HG03025 (cell line): Measurements from ENCODE around the gene UVSSA.
A peak's percentile ranks its signal among the peaks of the same experiment; 100 is the strongest.
"Not testable (repeated sequence)": the region's sequence is repeated elsewhere in the genome, so short reads cannot be mapped to it uniquely, and the experiment has no call there.

Experiments used
- ATAC-seq: cut with Tn5 transposase; IDR thresholded peaks from one replicate; pipeline ENCODE4 v1.9.1; 2021; ENCODE audit warnings: mild to moderate bottlenecking, moderate library complexity; ENCODE audit not compliant: unreplicated experiment, low FRiP score

Gene UVSSA

DNA sequence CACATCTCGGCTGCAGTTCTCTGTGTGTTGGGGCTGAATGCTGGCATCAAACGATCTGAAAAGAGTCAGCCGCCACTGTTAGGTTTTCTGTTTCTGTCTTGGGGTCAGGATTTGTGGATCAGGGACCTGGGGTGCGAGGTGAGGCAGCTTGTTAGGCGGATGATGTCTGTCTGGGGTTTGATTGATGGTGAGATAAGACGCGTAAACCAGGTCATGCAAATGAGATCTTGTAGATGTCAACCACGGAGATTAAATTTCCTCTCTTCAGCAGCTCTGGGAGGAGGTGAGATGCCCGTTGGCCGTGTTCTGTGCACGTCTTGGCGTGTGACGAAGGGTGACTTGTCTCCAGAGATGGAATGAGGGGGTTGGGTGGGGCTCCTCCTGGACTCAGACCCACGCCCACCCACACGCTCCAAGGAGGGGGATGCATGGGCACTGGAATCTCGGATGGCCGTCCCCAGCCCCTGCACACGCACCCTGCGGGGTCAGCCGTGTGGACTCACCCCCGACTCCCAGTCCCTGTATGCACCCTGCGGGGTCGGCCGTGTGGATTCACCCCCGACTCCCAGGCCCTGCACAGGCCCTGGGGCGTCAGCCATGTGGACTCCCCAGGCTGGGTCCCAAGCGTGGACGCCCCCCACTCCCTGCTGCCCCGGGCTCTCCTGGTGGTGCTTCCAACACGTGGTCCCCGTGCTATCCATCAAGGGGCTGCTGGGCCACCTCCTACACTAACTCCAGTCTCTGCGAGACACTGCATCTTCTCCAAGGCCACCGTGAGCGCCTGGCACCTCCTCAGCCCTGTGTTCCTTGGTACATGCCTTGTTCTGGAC, 16.0 kb upstream of the UVSSA start:
- ATAC-seq, result no peak

DNA sequence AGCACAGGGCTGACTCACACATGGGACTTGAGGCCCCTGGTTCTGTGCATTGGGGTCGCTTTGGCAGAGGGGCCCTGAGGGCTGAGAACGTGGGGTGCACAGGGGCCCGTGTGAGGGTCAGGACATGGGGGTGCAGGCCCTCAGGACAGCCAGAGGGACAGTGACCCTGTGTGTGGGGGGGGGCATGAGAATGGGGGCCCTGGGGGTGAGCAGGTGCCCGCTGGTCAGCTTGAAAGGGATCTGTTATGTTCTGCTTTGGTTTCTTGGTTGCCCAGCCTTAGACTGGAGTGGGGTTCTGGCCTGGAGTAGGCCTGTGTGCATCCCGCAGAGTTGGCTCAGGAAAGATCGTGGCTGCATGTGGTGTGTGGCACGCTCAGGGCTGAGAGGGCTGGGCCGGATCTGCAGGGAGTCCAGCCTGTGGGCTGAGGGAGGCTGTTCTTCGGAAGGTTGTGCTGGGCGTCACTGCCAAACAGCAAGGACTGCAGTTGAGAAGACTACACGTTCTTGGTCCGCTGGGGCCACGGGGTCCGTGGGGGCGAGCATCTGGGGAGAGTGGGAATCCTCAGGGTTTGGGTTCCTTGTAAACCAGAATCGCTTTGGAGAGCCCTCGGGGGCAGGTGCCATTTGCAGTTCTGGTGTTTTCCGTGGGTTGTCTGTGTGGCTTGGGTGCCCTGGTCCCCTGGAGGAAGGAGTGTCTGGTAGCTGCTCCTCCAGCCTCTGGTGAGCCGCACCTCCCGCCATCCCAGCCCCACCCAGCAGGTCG, 15.2 kb upstream of the UVSSA start:
- no peak for ATAC-seq

- no peak for ATAC-seq
Observed at GRCh38 chr4:1332686-1333085, 14.3 kb upstream of the UVSSA start.

DNA sequence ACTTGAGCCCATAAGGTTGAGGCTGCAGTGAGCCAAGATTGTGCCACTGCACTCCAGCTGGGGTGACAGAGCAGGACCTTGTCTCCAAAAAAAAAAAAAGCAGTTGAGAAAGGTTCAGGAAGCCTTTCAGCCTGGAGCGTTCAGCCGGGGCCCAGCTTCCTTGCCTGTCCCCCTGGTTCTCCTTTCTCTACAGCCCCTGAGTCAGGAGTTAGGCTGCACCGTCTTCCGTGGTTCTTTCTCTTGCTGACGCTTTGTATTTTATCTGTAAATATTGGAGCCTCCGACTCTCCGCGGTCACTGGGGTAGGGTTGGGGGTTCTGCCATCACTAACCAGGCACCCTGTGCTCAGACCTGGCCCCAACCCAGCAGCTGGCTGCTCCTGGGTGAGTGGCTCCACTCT, 13.8 kb upstream of the UVSSA start:
- no peak for ATAC-seq

GRCh38 chr4:1333851-1334578, 13.0 kb upstream of the UVSSA start:
- not testable (repeated sequence) for ATAC-seq

GRCh38 chr4:1334579-1334895, 12.5 kb upstream of the UVSSA start:
- ATAC-seq, result no peak

- ATAC-seq, result not testable (repeated sequence)
Observed at GRCh38 chr4:1335193-1335883, 11.7 kb upstream of the UVSSA start.

GRCh38 chr4:1336088-1336491, 10.9 kb upstream of the UVSSA start:
- ATAC-seq, result no peak

DNA sequence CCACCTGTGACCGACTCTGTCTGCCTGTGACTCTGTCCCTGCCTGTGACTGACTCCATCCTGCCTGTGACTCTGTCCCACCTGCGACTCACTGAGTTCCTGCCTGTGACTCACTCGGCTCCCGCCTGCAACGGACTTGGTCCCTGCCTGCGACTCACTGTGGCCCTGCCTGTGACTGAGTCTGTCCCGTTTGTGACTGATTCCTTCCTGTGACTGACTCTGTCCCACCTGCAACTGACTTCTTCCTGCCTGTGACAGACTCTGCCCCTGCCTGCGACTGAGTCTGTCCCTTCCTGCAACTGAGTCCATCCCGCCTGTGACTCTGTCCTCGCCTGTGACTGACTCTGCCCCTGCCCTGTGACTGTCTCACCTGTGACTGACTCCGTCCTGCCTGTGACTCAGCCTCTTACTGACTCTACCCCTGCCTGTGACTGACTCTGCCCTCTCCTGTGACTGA, 9.6 kb upstream of the UVSSA start:
- no peak for ATAC-seq

- no peak for ATAC-seq
Observed at GRCh38 chr4:1337951-1338751, 8.9 kb upstream of the UVSSA start.

DNA sequence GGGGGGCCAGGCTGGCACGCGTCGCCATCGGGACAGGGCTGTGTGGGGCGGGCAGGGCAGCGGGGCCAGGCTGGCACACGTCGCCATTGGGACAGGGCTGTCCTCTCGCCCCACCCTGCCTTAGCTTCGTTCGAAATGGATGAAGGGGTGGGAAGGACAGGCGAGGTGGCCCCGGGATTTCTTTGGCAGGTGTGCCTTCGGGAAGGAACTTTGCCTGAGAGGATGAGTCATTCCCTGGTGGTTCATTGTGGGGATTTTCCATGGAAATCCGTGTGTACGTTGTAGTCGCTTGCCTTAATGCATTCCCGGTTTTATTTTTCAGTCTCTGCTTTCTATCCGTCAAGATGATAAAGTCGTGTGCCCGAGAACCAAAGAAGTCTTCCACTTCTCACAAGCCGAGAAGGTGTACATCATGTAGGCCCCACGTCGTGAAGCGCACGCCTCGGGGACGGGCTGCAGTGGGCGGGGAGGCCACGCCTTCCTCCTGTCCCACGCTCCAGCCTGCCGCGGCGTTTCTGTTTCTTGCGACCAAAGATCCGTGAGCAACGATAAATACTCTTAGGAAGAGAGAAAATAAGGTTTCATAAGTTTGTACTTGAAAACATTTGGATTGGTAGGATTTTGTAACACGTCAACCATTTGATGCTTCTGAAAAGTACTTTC, 8.1 kb upstream of the UVSSA start:
- no peak for ATAC-seq

DNA sequence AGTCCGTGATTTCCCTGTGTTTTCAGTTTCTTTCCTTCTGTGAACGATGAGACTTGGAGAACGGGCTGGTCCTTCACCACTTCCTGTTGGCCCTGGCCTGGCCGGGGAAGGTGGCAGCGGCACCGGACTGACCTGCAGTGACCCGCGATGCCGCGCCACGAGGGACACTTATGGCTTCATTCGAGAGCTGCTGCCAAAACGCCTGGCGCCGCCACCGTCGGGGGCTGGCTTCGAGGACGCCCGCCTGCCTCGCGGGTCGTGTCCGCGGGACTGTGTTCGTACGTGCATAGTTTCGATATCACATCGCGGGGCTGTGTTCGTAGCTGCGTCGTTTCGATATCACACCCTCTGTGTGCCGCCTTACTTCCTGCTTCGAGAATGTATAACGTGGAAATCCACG, 7.5 kb upstream of the UVSSA start:
- ATAC-seq, result no peak

GRCh38 chr4:1340181-1340747, 6.7 kb upstream of the UVSSA start:
- ATAC-seq, result no peak

GRCh38 chr4:1340861-1341260, 6.1 kb upstream of the UVSSA start:
- ATAC-seq, result no peak

DNA sequence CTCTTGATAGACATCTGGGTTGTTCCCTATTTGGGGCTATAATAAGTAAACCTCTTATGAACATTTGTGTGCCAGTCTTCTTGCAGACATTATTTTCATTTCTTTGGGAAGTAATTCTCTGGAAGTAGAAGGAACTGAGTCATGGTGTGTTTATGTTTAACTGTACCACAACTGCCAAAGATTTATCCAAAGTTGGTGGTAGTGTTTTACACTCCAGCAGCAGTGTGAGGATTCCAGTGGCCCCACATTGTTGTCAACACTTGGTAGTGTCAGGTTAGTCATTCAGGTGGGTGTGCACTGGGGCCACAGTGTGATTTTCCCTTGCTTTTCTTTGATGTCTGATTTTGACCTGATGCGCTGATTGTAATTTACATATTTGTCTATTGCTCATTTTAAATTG, 5.0 kb upstream of the UVSSA start:
- no peak for ATAC-seq

GRCh38 chr4:1344696-1345095, 2.3 kb upstream of the UVSSA start:
- ATAC-seq, result no peak

DNA sequence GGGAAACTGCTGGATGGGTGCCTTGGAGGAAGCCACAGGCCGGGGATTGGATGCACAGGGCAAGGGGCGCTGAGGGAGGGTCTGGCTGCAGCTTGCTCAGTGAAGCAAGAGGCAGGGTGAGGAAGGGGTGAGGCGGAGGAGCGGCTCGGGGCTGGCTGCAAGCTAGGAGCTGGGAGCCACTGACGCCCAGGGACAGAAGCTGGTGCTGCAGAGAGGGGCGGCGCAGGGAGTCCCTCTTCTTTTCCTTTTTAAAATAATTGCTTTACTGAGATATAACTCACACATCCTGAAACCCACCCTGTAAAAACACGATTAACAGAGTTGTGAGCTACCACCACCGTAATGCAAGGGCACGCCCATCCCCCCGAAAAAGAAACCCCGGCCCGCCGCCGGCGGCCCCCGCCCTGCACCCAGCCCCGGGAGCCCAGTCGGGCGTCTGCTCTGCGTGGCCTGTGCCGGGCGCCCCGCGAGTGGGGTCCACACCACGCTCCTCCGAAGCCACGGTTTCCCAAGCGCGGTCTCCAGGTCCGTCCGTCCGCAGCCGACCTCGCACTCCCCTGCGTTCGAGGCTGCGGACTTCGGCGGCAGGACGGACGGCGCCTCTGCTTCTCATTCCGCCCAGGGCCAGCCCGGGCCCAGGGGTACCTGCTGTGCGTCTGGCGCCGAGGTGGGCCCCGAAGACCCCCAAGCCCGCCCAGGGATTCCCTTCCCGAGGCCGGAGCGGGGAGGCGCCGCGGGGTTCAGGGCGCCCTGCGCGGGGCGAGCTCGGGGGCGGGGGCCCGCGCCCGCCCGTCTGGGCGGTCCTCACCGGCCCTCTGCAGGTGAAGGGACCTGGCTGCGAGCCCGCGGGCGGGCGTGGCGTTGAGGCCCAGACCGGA, 866 bp upstream of the UVSSA start:
- peak; percentile 31 for ATAC-seq

- ATAC-seq, result peak; percentile 24
Observed at GRCh38 chr4:1347410-1347864, 429 bp downstream of the UVSSA start.
